RWPE1 (cell line): Measurements from ENCODE around the gene FAM50A.

Source experiments
- CTCF ChIA-PET: fragments of 350-600 bp; sonication (Branson Sonifier 250); formaldehyde crosslinking; extraction: SDS; loops from one replicate; lab custom pipeline; 2021; lab: Yijun Ruan, JAX
- POLR2A ChIA-PET: fragments of 400-600 bp; formaldehyde crosslinking; extraction: SDS; loops from one replicate; lab custom pipeline; 2020; ENCODE audit warnings: antibody characterized with exemption; ENCODE audit not compliant: low non-redundant PET; lab: Yijun Ruan, JAX
- DNase-seq: peaks from one replicate; pipeline ENCODE4 v3.0.0; 2012; ENCODE audit warnings: low spot score
- H3K27ac ChIP-seq: fragments of 450-650 bp; 2 replicates; pipeline ENCODE4 v1.5.1; 2017
- TF ChIP-seq, protein P1 (sequence below): fragments of 450-650 bp; conservative IDR thresholded peaks from 2 replicates; pipeline ENCODE4 v1.5.1; 2017; ENCODE audit warnings: low read depth, mild to moderate bottlenecking

The FAM50A gene

DNA sequence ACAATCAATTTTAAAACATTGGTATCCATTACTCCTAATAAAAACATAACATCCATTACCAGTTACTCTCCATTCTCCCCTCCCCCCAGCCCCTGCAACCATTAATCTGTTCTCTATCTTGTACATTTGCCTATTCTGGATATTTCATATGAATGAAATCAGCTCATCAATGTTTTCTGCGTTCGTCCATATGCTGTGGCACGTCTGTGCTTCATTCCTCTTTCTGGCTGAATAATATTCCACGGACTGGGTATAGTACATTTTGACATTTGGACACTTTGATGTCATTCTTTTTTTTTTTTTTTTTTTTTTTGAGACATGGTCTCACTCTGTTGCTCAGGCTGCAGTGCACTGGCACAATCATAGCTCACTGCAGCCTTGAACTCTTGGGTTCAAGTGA, 40.1 kb upstream of the FAM50A start:
- no peak for DNase-seq
- TF ChIP-seq, protein P1, sequence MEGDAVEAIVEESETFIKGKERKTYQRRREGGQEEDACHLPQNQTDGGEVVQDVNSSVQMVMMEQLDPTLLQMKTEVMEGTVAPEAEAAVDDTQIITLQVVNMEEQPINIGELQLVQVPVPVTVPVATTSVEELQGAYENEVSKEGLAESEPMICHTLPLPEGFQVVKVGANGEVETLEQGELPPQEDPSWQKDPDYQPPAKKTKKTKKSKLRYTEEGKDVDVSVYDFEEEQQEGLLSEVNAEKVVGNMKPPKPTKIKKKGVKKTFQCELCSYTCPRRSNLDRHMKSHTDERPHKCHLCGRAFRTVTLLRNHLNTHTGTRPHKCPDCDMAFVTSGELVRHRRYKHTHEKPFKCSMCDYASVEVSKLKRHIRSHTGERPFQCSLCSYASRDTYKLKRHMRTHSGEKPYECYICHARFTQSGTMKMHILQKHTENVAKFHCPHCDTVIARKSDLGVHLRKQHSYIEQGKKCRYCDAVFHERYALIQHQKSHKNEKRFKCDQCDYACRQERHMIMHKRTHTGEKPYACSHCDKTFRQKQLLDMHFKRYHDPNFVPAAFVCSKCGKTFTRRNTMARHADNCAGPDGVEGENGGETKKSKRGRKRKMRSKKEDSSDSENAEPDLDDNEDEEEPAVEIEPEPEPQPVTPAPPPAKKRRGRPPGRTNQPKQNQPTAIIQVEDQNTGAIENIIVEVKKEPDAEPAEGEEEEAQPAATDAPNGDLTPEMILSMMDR = no peak
- no peak overlapping the region for H3K27ac ChIP-seq
- CTCF ChIA-PET = no interaction called here
- POLR2A ChIA-PET = interaction anchor here (0.7 kb wide), 2 partner anchors 33 to 124 kb away, joined by 3 to 7 read pairs; no protein-coding TSS in a partner anchor

DNA sequence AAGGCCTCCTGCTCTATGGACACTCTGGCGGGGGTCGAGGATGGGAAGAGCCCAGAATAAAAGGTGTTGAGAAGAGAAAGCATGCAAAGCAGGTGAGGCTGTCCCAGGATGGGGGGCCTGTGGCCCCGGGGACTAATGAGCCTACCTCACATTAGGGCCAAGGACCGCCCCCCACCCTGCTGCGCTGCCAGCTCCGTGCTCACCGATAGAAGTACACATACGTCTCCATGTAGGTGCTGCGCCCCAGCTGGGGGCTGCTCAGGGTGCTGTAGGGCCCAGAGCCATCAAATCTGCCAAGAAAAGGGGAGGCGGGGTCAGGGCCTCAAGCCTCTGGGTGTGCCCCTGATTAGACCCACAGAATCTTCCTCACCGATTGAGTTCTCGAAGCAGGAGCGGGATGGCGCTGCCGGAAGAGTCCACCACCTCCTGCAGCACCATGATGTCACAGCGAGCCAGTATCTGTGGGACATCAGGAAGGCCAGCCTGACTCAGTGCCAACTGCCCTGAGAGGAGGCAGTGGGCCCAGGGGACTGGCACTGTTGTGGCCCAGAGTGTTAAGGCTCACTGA, 39.2 kb upstream of the FAM50A start:
- H3K27ac ChIP-seq = peak overlapping the region; percentile 22
- TF ChIP-seq, protein P1 = no peak
- POLR2A ChIA-PET = no interaction called here
- CTCF ChIA-PET = interaction anchor here (0.6 to 1.0 kb wide), 2 partner anchors 31 to 56 kb away, joined by 3 read pairs; no protein-coding TSS in a partner anchor
- no peak for DNase-seq

DNA sequence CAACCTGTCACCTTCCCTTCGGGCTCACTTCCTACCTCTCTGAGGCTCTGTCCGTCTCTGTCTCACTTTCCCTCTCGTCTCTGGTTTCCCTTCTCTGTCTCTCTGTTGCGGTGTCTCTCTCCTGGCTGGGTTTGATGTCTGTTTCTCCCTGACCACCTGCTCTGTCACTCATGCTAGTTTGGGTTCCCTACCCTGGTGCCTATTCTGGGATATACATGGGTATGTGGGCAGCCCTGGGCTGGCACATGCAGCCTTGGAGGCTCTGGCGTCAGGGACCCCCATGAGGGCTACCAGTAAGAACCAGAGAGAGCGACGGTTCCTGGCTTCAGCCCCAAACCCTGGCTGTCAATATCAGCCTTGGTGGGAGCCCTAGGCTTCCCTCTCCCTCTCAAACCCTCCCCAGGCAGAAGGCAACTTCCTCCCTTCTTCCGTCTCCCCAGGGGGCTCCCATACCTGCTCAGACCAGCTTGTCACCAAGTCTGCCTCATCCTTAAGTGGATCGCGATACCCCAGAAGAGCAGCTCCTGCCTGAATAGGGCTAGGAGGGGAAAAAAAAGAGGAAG, 35.2 kb upstream of the FAM50A start:
- ChIA-PET CTCF (no interaction called here), POLR2A (no interaction called here)
- H3K27ac ChIP-seq = peak overlapping the region; percentile 96
- TF ChIP-seq, protein P1 = no peak
- DNase-seq = no peak

- ChIA-PET CTCF (no interaction called here), POLR2A (interaction anchor here (1.2 kb wide), 1 partner anchor 9 kb away, joined by 5 read pairs; no protein-coding TSS in a partner anchor)
- peak; percentile 70 for DNase-seq
- TF ChIP-seq, protein P1 = no peak
- peak within 1 kb of the TSS; percentile 96 for H3K27ac ChIP-seq
Observed at GRCh38 chrX:154409222-154409871, 34.6 kb upstream of the FAM50A start, which contains the start of gene DNASE1L1. DNASE1L1 (minus strand) TSS chrX:154409254; CDS start chrX:154405568, 3,686 bp downstream.

DNA sequence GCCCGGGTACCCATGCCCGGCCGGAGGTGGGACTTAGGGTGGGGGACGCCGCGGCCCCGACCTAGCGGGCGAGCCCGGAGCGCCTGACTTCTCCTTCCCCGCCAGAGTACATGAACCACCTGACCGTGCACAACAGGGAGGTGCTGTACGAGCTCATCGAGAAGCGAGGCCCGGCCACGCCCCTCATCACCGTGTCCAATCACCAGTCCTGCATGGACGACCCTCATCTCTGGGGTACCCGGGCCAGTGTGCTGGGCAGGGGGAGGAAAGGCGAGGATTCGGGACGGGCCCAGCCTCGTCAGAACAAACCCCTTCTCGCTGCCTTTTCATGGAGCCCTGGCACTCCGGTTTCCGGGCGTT, 32.0 kb upstream of the FAM50A start:
- CTCF ChIA-PET = interaction anchor here (0.5 kb wide), 1 partner anchor 104 kb away, joined by 3 read pairs; no protein-coding TSS in a partner anchor
- peak overlapping the region; percentile 96 for H3K27ac ChIP-seq
- TF ChIP-seq, protein P1 = no peak
- DNase-seq = no peak
- POLR2A ChIA-PET = no interaction called here

- TF ChIP-seq, protein P1 = no peak
- peak overlapping the region; percentile 96 for H3K27ac ChIP-seq
- ChIA-PET POLR2A (no interaction called here), CTCF (interaction anchor here (0.5 to 0.6 kb wide), 2 partner anchors 11 to 104 kb away, joined by 3 to 8 read pairs; no protein-coding TSS in a partner anchor)
- DNase-seq = no peak
Observed at GRCh38 chrX:154412468-154412867, 31.5 kb upstream of the FAM50A start.
